SK-N-SH (cell line): ENCODE measurements around the gene VPS35.

Experiments used
- CTCF ChIP-seq: fragments of 200-600 bp; sonication (generic); IDR thresholded peaks from 2 replicates; pipeline ENCODE4 v1.6.1; 2017; ENCODE audit warnings: antibody characterized with exemption, mild to moderate bottlenecking, moderate library complexity
- POLR2AphosphoS5 ChIP-seq: IDR thresholded peaks from 2 replicates; pipeline ENCODE4 v1.6.1; 2012; ENCODE audit warnings: low read depth, low read length
- TAF1 ChIP-seq: IDR thresholded peaks from 2 replicates; pipeline ENCODE4 v1.6.1; 2012; ENCODE audit warnings: low read depth, mild to moderate bottlenecking, low read length, moderate library complexity, borderline replicate concordance

GRCh38 chr16:46718214-46718613 lies 29.2 kb upstream of the VPS35 start:
- TF ChIP-seq POLR2AphosphoS5 (no peak), CTCF (no peak), TAF1 (no peak)
